Thyroid gland (tissue), 4 donors: ENCODE results near the gene PAM.

Source experiments
- CTCF ChIP-seq, 6 experiments: fragments of 200-600 bp in 3 of 6; fragments of 450-650 bp in 3 of 6; sonication (generic) in 3 of 6; IDR thresholded peaks; one replicate each; pipeline ENCODE4 v1.5.1; 2016 to 2019; ENCODE audit warnings: antibody characterized with exemption in 6 of 6, mild to moderate bottlenecking in 2 of 6, inconsistent platforms in 1 of 6, moderate library complexity in 1 of 6
- POLR2A ChIP-seq, 2 donors: fragments of 450-650 bp; IDR thresholded peaks; one replicate each; pipeline ENCODE4 v1.6.1; 2017; ENCODE audit warnings: antibody characterized with exemption in 2 of 2, mild to moderate bottlenecking in 2 of 2, moderate library complexity in 1 of 2

GRCh38 chr5:102922111-102922720 lies 167.1 kb downstream of the PAM start:
- TF ChIP-seq CTCF (IDR thresholded peaks at IDR 0.05) = no peak
- no peak for TF ChIP-seq POLR2A (IDR thresholded peaks at IDR 0.05)
